A549 (cell line): ENCODE measurements around the gene SLC12A9. TPM values are rescaled to one million over a fixed set of nuclear protein-coding genes. Genes with fewer than 3 reads are reported as not detected.

Experiments
- ATAC-seq, 2 experiments: fragments of 200-7000 bp in 1 of 2; fragments of >200 bp in 1 of 2; cut with Nextera tagmentation in 1 of 2; cut with Tn5 transposase in 1 of 2; 3 replicates each; pipeline versions ENCODE4 v1.8.0 to v1.9.1; 2018 to 2020; ENCODE audit warnings: mild to moderate bottlenecking in 1 of 2, moderate library complexity in 1 of 2
- CTCF ChIA-PET: fragments of 300-600 bp; sonication (Branson Sonifier 250); formaldehyde crosslinking; extraction: SDS; loops from one replicate; lab custom pipeline; 2021; ENCODE audit warnings: antibody characterized with exemption, inconsistent platforms; lab: Yijun Ruan, JAX
- POLR2A ChIA-PET: fragments of 350-600 bp; formaldehyde crosslinking; extraction: SDS; loops from one replicate; lab custom pipeline; 2021; ENCODE audit warnings: antibody characterized with exemption, inconsistent platforms; lab: Yijun Ruan, JAX
- DNase-seq, 2 experiments: peaks; one replicate each; pipeline versions ENCODE4 v3.0.0 to v3.0.0-alpha.2; 2011 to 2016; ENCODE audit warnings: low read depth in 1 of 2, low spot score in 1 of 2
- FAIRE-seq: peaks from 2 replicates; lab custom pipeline; 2011; peaks lifted over from hg19 to GRCh38; lab: Jason Lieb, UNC
- H3K27ac ChIP-seq, 2 experiments: fragments of >200 bp; sonication (Bioruptor Twin); formaldehyde crosslinking; 3 replicates each; pipeline ENCODE4 v1.5.1; 2016 to 2017
- H3K4me1 ChIP-seq: fragments of >200 bp; sonication (Bioruptor Twin); formaldehyde crosslinking; 3 replicates; pipeline ENCODE4 v1.6.1; 2016
- H3K4me2 ChIP-seq: fragments of >200 bp; sonication (Bioruptor Twin); formaldehyde crosslinking; 3 replicates; pipeline ENCODE4 v1.6.1; 2016
- H3K4me3 ChIP-seq: fragments of >200 bp; sonication (Bioruptor Twin); formaldehyde crosslinking; 3 replicates; pipeline ENCODE4 v1.5.1; 2016
- H3K9me3 ChIP-seq: fragments of >200 bp; sonication (Bioruptor Twin); formaldehyde crosslinking; 3 replicates; pipeline ENCODE4 v1.6.1; 2016
- BCL3 ChIP-seq: fragments of >200 bp; sonication (Bioruptor Twin); formaldehyde crosslinking; IDR thresholded peaks from 3 replicates; pipeline ENCODE4 v1.6.1; 2016
- CHD2 ChIP-seq: fragments of 150-350 bp; IDR thresholded peaks from 2 replicates; pipeline ENCODE4 v1.6.1; 2014; ENCODE audit warnings: low read length; ENCODE audit not compliant: partially characterized antibody
- CHD4 ChIP-seq: fragments of 200-600 bp; sonication (generic); IDR thresholded peaks from 2 replicates; pipeline ENCODE4 v1.6.1; 2016; ENCODE audit warnings: antibody characterized with exemption, mild to moderate bottlenecking, borderline replicate concordance
- CTCF ChIP-seq: fragments of >200 bp; sonication (Bioruptor Twin); formaldehyde crosslinking; IDR thresholded peaks from 3 replicates; pipeline ENCODE4 v1.5.1; 2016
- ESRRA ChIP-seq: fragments of 150-350 bp; IDR thresholded peaks from 2 replicates; pipeline ENCODE4 v1.6.1; 2014; ENCODE audit warnings: mild to moderate bottlenecking, low read length, borderline replicate concordance
- GATA3 ChIP-seq: IDR thresholded peaks from 2 replicates; pipeline ENCODE4 v1.6.1; 2012; ENCODE audit warnings: borderline replicate concordance
- HEYL ChIP-seq: fragments of 250-450 bp; sonication (Bioruptor Pico); IDR thresholded peaks from 2 replicates; pipeline ENCODE4 v1.8.0; 2021; ENCODE audit warnings: mild to moderate bottlenecking, moderate library complexity
- HMGXB4 ChIP-seq: fragments of 250-450 bp; sonication (Bioruptor Pico); IDR thresholded peaks from 2 replicates; pipeline ENCODE4 v1.5.0; 2021; ENCODE audit warnings: mild to moderate bottlenecking, moderate library complexity, borderline replicate concordance
- HOXA7 ChIP-seq: fragments of 250-450 bp; sonication (Bioruptor Pico); IDR thresholded peaks from 2 replicates; pipeline ENCODE4 v1.5.0; 2020; ENCODE audit warnings: mild to moderate bottlenecking, moderate library complexity
- KDM1A ChIP-seq: fragments of 200-600 bp; sonication (generic); IDR thresholded peaks from 2 replicates; pipeline ENCODE4 v1.6.1; 2016; ENCODE audit warnings: low read depth, mild to moderate bottlenecking
- MYC ChIP-seq: IDR thresholded peaks from 2 replicates; pipeline ENCODE4 v1.6.1; 2012; ENCODE audit warnings: mild to moderate bottlenecking, inconsistent platforms, low read length, improper control_type of control experiment, borderline replicate concordance
- NPAS2 ChIP-seq: fragments of 250-450 bp; sonication (Bioruptor Pico); IDR thresholded peaks from 2 replicates; pipeline ENCODE4 v1.8.0; 2022; ENCODE audit warnings: mild to moderate bottlenecking, moderate library complexity, borderline replicate concordance
- POLR2A ChIP-seq: IDR thresholded peaks from 2 replicates; pipeline ENCODE4 v1.6.1; 2012; ENCODE audit warnings: mild to moderate bottlenecking, low read length
- RFX5 ChIP-seq: fragments of 450-650 bp; IDR thresholded peaks from 2 replicates; pipeline ENCODE4 v1.7.1; 2014; ENCODE audit warnings: antibody characterized with exemption, mild to moderate bottlenecking, moderate library complexity
- SMC3 ChIP-seq: fragments of >200 bp; sonication (Bioruptor Twin); formaldehyde crosslinking; IDR thresholded peaks from 3 replicates; pipeline ENCODE4 v1.6.1; 2018; ENCODE audit warnings: inconsistent platforms
- USF2 ChIP-seq: fragments of 450-650 bp; IDR thresholded peaks from 2 replicates; pipeline ENCODE4 v1.6.1; 2014; ENCODE audit warnings: antibody characterized with exemption
- ZSCAN20 ChIP-seq: fragments of 250-450 bp; sonication (Bioruptor Pico); IDR thresholded peaks from 2 replicates; pipeline ENCODE4 v1.8.0; 2022; ENCODE audit warnings: mild to moderate bottlenecking, moderate library complexity
- WGBS: methylation state at CpG from one replicate; pipeline ENCODE4 v1.1.6; 2017; ENCODE audit errors: missing lambda C conversion rate; 5-methylcytosine and 5-hydroxymethylcytosine counted together
- polyA plus RNA-seq, 4 experiments: library from polyadenylated mRNA; depleted of rRNA in 3 of 4; stranded (reverse); fragments of >200 nt; fragmentation: RNase III in 1 of 4; extraction: RNeasy Plus Mini Kit Qiagen cat#74134 plus additional on column Dnase treatment in 1 of 4; gene quantifications; 2 replicates in 3 of 4; 3 replicates in 1 of 4; pipeline ENCODE4 v1.2.3, GENCODE V29; 2011 to 2017

Gene SLC12A9
- polyA plus RNA-seq, 2 of the 4 experiments (the other 2 are of a cell fraction), result 6.2 to 13.4 TPM

- no peaks in the 10 kb centered on the region for H3K9me3 ChIP-seq
- DNase-seq (no peak), FAIRE-seq (no peak), ATAC-seq (no peak)
- no peak overlapping the region for H3K4me3 ChIP-seq
- 90% methylated on average over 16 of the region's 16 CpGs for WGBS
- CTCF ChIA-PET, result interaction anchor here (1.1 to 15.9 kb wide), 7 partner anchors 18 to 319 kb away, joined by 3 to 280 read pairs (median 5); partner anchors contain the start of genes EPO, POP7 and SRRT
- POLR2A ChIA-PET, result interaction anchor here (1.4 kb wide), 1 partner anchor 10 kb away, joined by 3 read pairs; the partner anchor contains the start of gene TRIP6
- H3K4me1 ChIP-seq, result 0 out of 3 replicates have a peak, but pooled peaks cover 4% of the 10 kb centered on the region
- H3K4me2 ChIP-seq, result no peak overlapping the region
- TF ChIP-seq CHD4 (no peak), USF2 (no peak), SMC3 (no peak), ZSCAN20 (CRISPR knock-in tag) (no peak), POLR2A (no peak), KDM1A (no peak), NPAS2 (CRISPR knock-in tag) (no peak), BCL3 (no peak), HMGXB4 (CRISPR knock-in tag) (no peak), GATA3 (no peak), HEYL (CRISPR knock-in tag) (no peak), MYC (no peak), CHD2 (no peak), HOXA7 (CRISPR knock-in tag) (no peak), ESRRA (no peak), RFX5 (no peak)
- H3K27ac ChIP-seq, result no peak overlapping the region
These were observed 4.4 kb downstream of the SLC12A9 start for GRCh38 chr7:100856871-100857282.

GRCh38 chr7:100859856-100860255, 7.3 kb downstream of the SLC12A9 start:
- TF ChIP-seq CTCF, result no peak
- no peak for TF ChIP-seq MYC
- no peak overlapping the region for H3K27ac ChIP-seq
- DNase-seq (no peak), FAIRE-seq (no peak), ATAC-seq (peak in 1 of 2 experiments; percentile 25; a peak in 1 of 6 replicates)
- 96% methylated on average over 9 of the region's 15 CpGs for WGBS
- H3K9me3 ChIP-seq, result no peaks in the 10 kb centered on the region
- H3K4me1 ChIP-seq, result no peaks in the 10 kb centered on the region
- POLR2A ChIA-PET, result no interaction called here
- no peak overlapping the region for H3K4me2 ChIP-seq
- H3K4me3 ChIP-seq, result no peak overlapping the region
- CTCF ChIA-PET, result interaction anchor here (1.8 to 15.9 kb wide), 2 partner anchors 139 to 154 kb away, joined by 9 to 280 read pairs; partner anchors contain the start of genes EPO and POP7
